Non-pigmented ciliary epithelial cell (primary cell): ENCODE data around the gene CLSTN1.

Source experiments
- DNase-seq: peaks from one replicate; pipeline ENCODE4 v3.0.0-alpha.2; 2010; ENCODE audit warnings: low read depth

CLSTN1 gene

GRCh38 chr1:9823943-9824701, at the start of gene CLSTN1:
CLSTN1 (minus strand) TSS chr1:9823965; CDS start chr1:9823733, 232 bp downstream.
- DNase-seq = no peak

GRCh38 chr1:9873385-9873784, 49.6 kb upstream of the CLSTN1 start:
- no peak for DNase-seq

GRCh38 chr1:9872430-9873165, 48.8 kb upstream of the CLSTN1 start:
- DNase-seq = no peak

GRCh38 chr1:9871707-9872425, 48.1 kb upstream of the CLSTN1 start:
- DNase-seq = no peak

GRCh38 chr1:9871021-9871420, 47.3 kb upstream of the CLSTN1 start:
- no peak for DNase-seq

GRCh38 chr1:9870572-9870971, 46.8 kb upstream of the CLSTN1 start:
- no peak for DNase-seq

- DNase-seq = no peak
Observed at GRCh38 chr1:9869831-9870251, 46.1 kb upstream of the CLSTN1 start.

- no peak for DNase-seq
Observed at GRCh38 chr1:9868244-9868590, 44.5 kb upstream of the CLSTN1 start.

- no peak for DNase-seq
Observed at GRCh38 chr1:9867408-9868243, 43.9 kb upstream of the CLSTN1 start.

GRCh38 chr1:9866836-9867235, 43.1 kb upstream of the CLSTN1 start:
- no peak for DNase-seq

GRCh38 chr1:9865724-9866123, 42.0 kb upstream of the CLSTN1 start:
- no peak for DNase-seq

GRCh38 chr1:9863371-9863770, 39.6 kb upstream of the CLSTN1 start:
- DNase-seq = no peak

- no peak for DNase-seq
Observed at GRCh38 chr1:9861360-9861759, 37.6 kb upstream of the CLSTN1 start.

GRCh38 chr1:9860887-9861286, 37.1 kb upstream of the CLSTN1 start:
- DNase-seq = no peak

- no peak for DNase-seq
Observed at GRCh38 chr1:9859281-9860014, 35.7 kb upstream of the CLSTN1 start.

- no peak for DNase-seq
Observed at GRCh38 chr1:9858293-9859035, 34.7 kb upstream of the CLSTN1 start.

GRCh38 chr1:9855186-9855585, 31.4 kb upstream of the CLSTN1 start:
- no peak for DNase-seq

GRCh38 chr1:9853249-9853595, 29.5 kb upstream of the CLSTN1 start:
- DNase-seq = no peak

GRCh38 chr1:9852410-9853248, 28.9 kb upstream of the CLSTN1 start:
- DNase-seq = peak; percentile 53

- no peak for DNase-seq
Observed at GRCh38 chr1:9852004-9852403, 28.2 kb upstream of the CLSTN1 start.
